Measurements from ENCODE around the gene POLR1H. TPM values are rescaled to one million over a fixed set of nuclear protein-coding genes. Genes with fewer than 3 reads are reported as not detected.

POLR1H gene
- total RNA-seq, 1 donor from 2014 or later, result 22.4 TPM

GRCh38 chr6:30111266-30111856, 50.3 kb downstream of the POLR1H start:
- TF ChIP-seq, protein P1, sequence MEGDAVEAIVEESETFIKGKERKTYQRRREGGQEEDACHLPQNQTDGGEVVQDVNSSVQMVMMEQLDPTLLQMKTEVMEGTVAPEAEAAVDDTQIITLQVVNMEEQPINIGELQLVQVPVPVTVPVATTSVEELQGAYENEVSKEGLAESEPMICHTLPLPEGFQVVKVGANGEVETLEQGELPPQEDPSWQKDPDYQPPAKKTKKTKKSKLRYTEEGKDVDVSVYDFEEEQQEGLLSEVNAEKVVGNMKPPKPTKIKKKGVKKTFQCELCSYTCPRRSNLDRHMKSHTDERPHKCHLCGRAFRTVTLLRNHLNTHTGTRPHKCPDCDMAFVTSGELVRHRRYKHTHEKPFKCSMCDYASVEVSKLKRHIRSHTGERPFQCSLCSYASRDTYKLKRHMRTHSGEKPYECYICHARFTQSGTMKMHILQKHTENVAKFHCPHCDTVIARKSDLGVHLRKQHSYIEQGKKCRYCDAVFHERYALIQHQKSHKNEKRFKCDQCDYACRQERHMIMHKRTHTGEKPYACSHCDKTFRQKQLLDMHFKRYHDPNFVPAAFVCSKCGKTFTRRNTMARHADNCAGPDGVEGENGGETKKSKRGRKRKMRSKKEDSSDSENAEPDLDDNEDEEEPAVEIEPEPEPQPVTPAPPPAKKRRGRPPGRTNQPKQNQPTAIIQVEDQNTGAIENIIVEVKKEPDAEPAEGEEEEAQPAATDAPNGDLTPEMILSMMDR (IDR thresholded peaks at IDR 0.05), result no peak
- ATAC-seq, result no peak
- Histone ChIP-seq H3K36me3 (no peaks in the 10 kb centered on the region), H3K4me3 (no peak overlapping the region), H3K27me3 (ENCODE audit: low read depth) (peaks cover 39% of the 10 kb centered on the region), H3K27ac (no peak overlapping the region), H3K4me1 (no peaks in the 10 kb centered on the region), H3K9me3 (no peaks in the 10 kb centered on the region)
- no peak for DNase-seq
- intact Hi-C loops (cut with DNase I), result no loop called here

GRCh38 chr6:30112402-30112994, 51.4 kb downstream of the POLR1H start:
- Histone ChIP-seq H3K27ac (no peak overlapping the region), H3K27me3 (ENCODE audit: low read depth) (peaks cover 35% of the 10 kb centered on the region), H3K4me1 (no peaks in the 10 kb centered on the region), H3K9me3 (no peaks in the 10 kb centered on the region), H3K36me3 (no peaks in the 10 kb centered on the region), H3K4me3 (no peak overlapping the region)
- ATAC-seq (no peak), DNase-seq (no peak)
- TF ChIP-seq, protein P1 (IDR thresholded peaks at IDR 0.05), result no peak
- intact Hi-C loops (cut with DNase I), result no loop called here

DNA sequence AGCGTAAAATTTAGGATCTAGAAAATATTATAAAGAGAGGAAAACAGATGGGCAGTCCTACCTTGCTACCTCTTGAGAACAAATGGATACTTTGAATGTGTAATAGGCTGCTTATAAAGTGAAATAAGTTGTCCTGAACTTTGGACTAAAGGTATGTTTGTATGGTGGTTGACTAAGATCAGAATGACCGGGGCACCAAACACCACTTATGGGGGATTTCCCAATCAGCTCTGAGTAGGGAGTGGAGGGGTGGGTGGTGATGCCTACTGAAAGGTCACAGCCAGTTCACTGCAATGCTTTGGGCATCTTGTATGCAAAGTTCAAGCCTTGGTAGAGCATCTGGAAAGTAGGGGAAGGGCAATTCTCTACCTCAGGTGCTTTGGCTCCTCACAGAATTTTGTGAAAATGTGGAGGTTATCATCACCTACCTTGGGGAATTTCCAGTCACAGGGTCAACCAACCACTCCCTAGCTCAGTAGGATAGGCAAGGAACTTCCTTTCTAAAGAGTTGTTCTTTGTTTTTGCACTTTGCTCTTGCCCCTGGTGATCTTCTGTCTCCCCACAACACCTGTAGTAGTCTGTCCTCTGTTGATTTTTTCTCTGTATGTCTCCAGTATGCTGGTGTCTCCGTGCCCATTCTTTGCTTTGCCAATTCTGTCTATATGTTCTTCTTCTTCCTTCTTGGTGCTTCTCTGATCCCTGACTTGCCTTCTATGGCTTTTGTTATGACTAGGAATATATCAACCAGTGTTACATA, 52.1 kb downstream of the POLR1H start, which contains the start of gene TRIM31:
Gene TRIM31, minus strand, starts transcription at position 88 of the 757 bp plus-strand sequence. CDS start 285 bp downstream, outside the sequence.
- Histone ChIP-seq H3K27ac (no peak within 1 kb of the TSS), H3K4me1 (no peaks in the 10 kb centered on the region), H3K27me3 (ENCODE audit: low read depth) (peaks cover 35% of the 10 kb centered on the region), H3K4me3 (no peak within 1 kb of the TSS), H3K9me3 (no peaks in the 10 kb centered on the region), H3K36me3 (no peaks in the 10 kb centered on the region)
- intact Hi-C loops (cut with DNase I), result no loop called here
- TF ChIP-seq, protein P1 (IDR thresholded peaks at IDR 0.05), result no peak
- DNase-seq (no peak), ATAC-seq (peak in 1 of 2 donors; percentile 51)

DNA sequence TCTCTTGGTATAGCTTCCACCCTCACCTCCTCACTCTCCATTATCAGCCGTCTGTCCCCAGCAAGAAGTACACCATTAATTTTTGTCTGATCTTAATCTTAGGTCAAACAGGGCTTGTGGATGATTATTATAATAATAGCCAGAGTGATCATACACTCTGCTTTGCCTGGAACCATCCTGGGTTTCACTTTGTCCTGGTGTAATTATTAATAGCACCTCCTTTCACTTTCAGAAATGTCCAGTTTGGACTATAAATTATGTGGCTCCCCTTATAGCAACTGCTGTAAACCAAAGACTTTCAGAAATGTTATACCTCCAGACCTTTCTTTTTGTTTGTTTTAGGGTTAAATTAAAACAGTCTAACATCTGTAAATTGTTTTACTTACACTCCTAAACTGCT, 52.8 kb downstream of the POLR1H start:
- no peak overlapping the region for H3K27ac ChIP-seq
- H3K4me1 ChIP-seq, result no peaks in the 10 kb centered on the region
- ATAC-seq (no peak), DNase-seq (no peak)
- no peaks in the 10 kb centered on the region for H3K36me3 ChIP-seq
- no peak overlapping the region for H3K4me3 ChIP-seq
- peaks cover 35% of the 10 kb centered on the region for H3K27me3 ChIP-seq (ENCODE audit: low read depth)
- intact Hi-C loops (cut with DNase I), result no loop called here
- H3K9me3 ChIP-seq, result no peaks in the 10 kb centered on the region
- TF ChIP-seq, protein P1 (IDR thresholded peaks at IDR 0.05), result no peak

Other genes with a start within 250 kb of the POLR1H start
- gene HLA-G, start 233.4 kb upstream of the POLR1H start, total RNA-seq, result 1.8 TPM
- gene HLA-A, start 118.7 kb upstream of the POLR1H start, total RNA-seq, result 1,064 TPM
- gene PPP1R11, start 5.9 kb downstream of the POLR1H start, total RNA-seq, result 65.7 TPM
- gene RNF39, start 14.5 kb downstream of the POLR1H start, total RNA-seq, result 2.5 TPM
- gene TRIM31, start 51.8 kb downstream of the POLR1H start, total RNA-seq, result 0.62 TPM
- gene TRIM40, start 74.9 kb downstream of the POLR1H start, total RNA-seq, result not detected
- not detected for gene TRIM10, start 99.9 kb downstream of the POLR1H start, total RNA-seq
- not detected for gene TRIM15, start 102.3 kb downstream of the POLR1H start, total RNA-seq
- 46.0 TPM for gene TRIM26, start 152.1 kb downstream of the POLR1H start, total RNA-seq